Left ventricle myocardium inferior (tissue), 1 donor: ENCODE data around the gene PDGFC. TPM values are rescaled to one million over a fixed set of nuclear protein-coding genes. Genes with fewer than 3 reads are reported as not detected.
A peak's percentile ranks its signal among the peaks of the same experiment; 100 is the strongest.

Source experiments
- DNase-seq: peaks from one replicate; pipeline ENCODE4 v3.0.0-alpha.2; 2020
- H3K27ac ChIP-seq: fragments of 200-600 bp; replicated peaks from 2 replicates; pipeline ENCODE4 v1.8.0; 2021
- H3K27me3 ChIP-seq: fragments of 200-600 bp; 2 replicates; pipeline ENCODE4 v1.8.0; 2021; ENCODE audit warnings: low read depth
- H3K36me3 ChIP-seq: fragments of 200-600 bp; 2 replicates; pipeline ENCODE4 v1.8.0; 2021
- H3K4me1 ChIP-seq: fragments of 200-600 bp; 2 replicates; pipeline ENCODE4 v1.8.0; 2021
- H3K4me3 ChIP-seq: fragments of 200-600 bp; 2 replicates; pipeline ENCODE4 v1.8.0; 2021; ENCODE audit warnings: mild to moderate bottlenecking, moderate library complexity
- H3K9me3 ChIP-seq: fragments of 200-600 bp; replicated peaks from 2 replicates; pipeline ENCODE4 v1.8.0; 2021
- CTCF ChIP-seq: fragments of 200-600 bp; IDR thresholded peaks from 2 replicates; pipeline ENCODE4 v1.8.0; 2021; ENCODE audit warnings: antibody characterized with exemption, mild to moderate bottlenecking, borderline replicate concordance
- intact Hi-C: fragments of 100-400 bp; cut with micrococcal nuclease; formaldehyde crosslinking; loops from one replicate; pipeline ENCODE4 v1.11.0; 2022
- total RNA-seq: library from RNA; stranded (reverse); fragmentation: NEBNext Ultra II Directional; extraction: Animal tissue kit (Norgen Biotek cat#: 25700); gene quantifications from one replicate; pipeline ENCODE4 v1.2.1, GENCODE V29; 2021
- donor health status: DM: no; HTN: yes; CAD: no; lungs with severe emphysema.

The PDGFC gene
- total RNA-seq, 1 donor from 2014 or later = 12.9 TPM

DNA sequence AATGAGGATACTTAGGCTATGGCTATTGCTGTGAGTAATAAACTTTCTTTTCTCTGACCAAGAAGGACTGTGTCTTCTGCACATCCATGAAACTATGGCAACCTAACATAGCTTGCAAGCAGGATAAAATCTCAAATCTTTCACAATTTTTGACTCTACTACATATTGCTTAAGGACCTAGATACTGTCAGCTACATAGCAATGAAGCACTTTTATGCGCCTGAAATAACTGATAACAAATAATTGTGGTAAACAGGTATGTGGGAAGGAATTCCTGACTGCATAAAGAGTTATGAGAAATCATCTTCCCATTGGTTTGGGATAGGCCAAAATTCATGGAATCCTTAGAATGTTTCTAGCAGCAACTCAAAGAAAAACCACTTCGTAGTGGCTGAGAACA is 41.2 kb upstream of the PDGFC start:
- intact Hi-C loops = no loop called here
- Histone ChIP-seq H3K9me3 (no peaks in the 10 kb centered on the region), H3K4me3 (no peak overlapping the region), H3K36me3 (no peaks in the 10 kb centered on the region), H3K27ac (no peak overlapping the region), H3K27me3 (no peaks in the 10 kb centered on the region), H3K4me1 (no peaks in the 10 kb centered on the region)
- DNase-seq = no peak
- no peak for TF ChIP-seq CTCF

DNA sequence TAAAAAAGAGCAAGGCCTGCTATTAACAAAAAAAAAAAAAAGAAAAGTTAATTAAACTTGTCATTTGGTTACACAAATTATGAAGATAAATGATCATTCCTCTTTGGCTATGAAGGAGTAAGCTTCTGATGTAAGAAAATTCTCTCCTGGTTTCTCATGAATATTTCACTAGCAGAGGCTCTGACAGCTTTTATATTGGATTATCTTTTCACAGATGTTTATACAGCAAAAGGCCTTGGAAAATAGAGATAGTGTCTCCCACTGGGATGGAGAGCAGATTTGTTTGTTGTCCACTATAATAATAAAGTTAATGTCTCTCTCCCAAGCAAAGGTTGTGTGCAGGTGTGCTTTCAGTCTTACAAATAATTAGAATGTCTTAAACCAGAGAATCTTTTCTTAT is 40.7 kb upstream of the PDGFC start:
- TF ChIP-seq CTCF = no peak
- Histone ChIP-seq H3K36me3 (no peaks in the 10 kb centered on the region), H3K9me3 (no peaks in the 10 kb centered on the region), H3K27ac (no peak overlapping the region), H3K4me1 (no peaks in the 10 kb centered on the region), H3K4me3 (no peak overlapping the region), H3K27me3 (no peaks in the 10 kb centered on the region)
- intact Hi-C loops = no loop called here
- DNase-seq = no peak

- Histone ChIP-seq H3K36me3 (no peaks in the 10 kb centered on the region), H3K9me3 (no peaks in the 10 kb centered on the region), H3K27ac (no peak overlapping the region), H3K27me3 (no peaks in the 10 kb centered on the region), H3K4me1 (no peaks in the 10 kb centered on the region), H3K4me3 (no peak overlapping the region)
- DNase-seq = no peak
- no peak for TF ChIP-seq CTCF
- intact Hi-C loops = no loop called here
Observed at GRCh38 chr4:157010630-157011029, 39.0 kb upstream of the PDGFC start.

- Histone ChIP-seq H3K4me3 (no peak overlapping the region), H3K4me1 (peaks cover 19% of the 10 kb centered on the region), H3K36me3 (no peaks in the 10 kb centered on the region), H3K9me3 (no peaks in the 10 kb centered on the region), H3K27me3 (no peaks in the 10 kb centered on the region), H3K27ac (no peak overlapping the region)
- no peak for TF ChIP-seq CTCF
- DNase-seq = no peak
- intact Hi-C loops = no loop called here
Observed at GRCh38 chr4:157005831-157006230, 34.2 kb upstream of the PDGFC start.

- no peak for TF ChIP-seq CTCF
- Histone ChIP-seq H3K4me3 (peak overlapping the region; percentile 3), H3K27me3 (no peaks in the 10 kb centered on the region), H3K4me1 (peaks cover 19% of the 10 kb centered on the region), H3K9me3 (no peaks in the 10 kb centered on the region), H3K27ac (peak overlapping the region; percentile 39), H3K36me3 (no peaks in the 10 kb centered on the region)
- intact Hi-C loops = no loop called here
- DNase-seq = no peak
Observed at GRCh38 chr4:157005193-157005592, 33.6 kb upstream of the PDGFC start.
